H1 (cell line): ENCODE measurements around the gene ACSL6. TPM values are rescaled to one million over a fixed set of nuclear protein-coding genes. Genes with fewer than 3 reads are reported as not detected.

ENCODE experiments used
- CTCF ChIA-PET: fragments of 300-600 bp; sonication (Branson Sonifier 250); formaldehyde crosslinking; loops from one replicate; lab custom pipeline; 2021; ENCODE audit not compliant: partially characterized antibody; lab: Charles Lee
- POLR2A ChIA-PET: fragments of 300-600 bp; sonication (Branson Sonifier 250); formaldehyde crosslinking; loops from one replicate; lab custom pipeline; 2021; ENCODE audit warnings: inconsistent platforms; ENCODE audit not compliant: partially characterized antibody; lab: Charles Lee
- DNase-seq, 2 experiments: peaks; one replicate each; pipeline versions ENCODE4 v3.0.0 to v3.0.0-alpha.2; 2010 to 2022; ENCODE audit warnings: low spot score in 2 of 2, low read depth in 1 of 2, mixed read lengths in 1 of 2
- FAIRE-seq: peaks from 2 replicates; lab custom pipeline; 2011; peaks lifted over from hg19 to GRCh38; lab: Jason Lieb, UNC
- H2AFZ ChIP-seq: 2 replicates; pipeline ENCODE4 v1.8.1; 2012; ENCODE audit warnings: low read length, inconsistent platforms
- H2AK5ac ChIP-seq: 2 replicates; pipeline ENCODE4 v1.6.1; 2013; ENCODE audit warnings: low read depth, low read length
- H2BK120ac ChIP-seq: replicated peaks from 2 replicates; pipeline ENCODE3; 2013; ENCODE audit warnings: low read depth, low read length, inconsistent platforms
- H2BK12ac ChIP-seq: 2 replicates; pipeline ENCODE4 v1.6.1; 2013; ENCODE audit warnings: low read depth, low read length
- H2BK15ac ChIP-seq: 2 replicates; pipeline ENCODE4 v1.6.1; 2013; ENCODE audit warnings: low read length
- H2BK20ac ChIP-seq: 2 replicates; pipeline ENCODE4 v1.6.1; 2013; ENCODE audit warnings: low read length
- H2BK5ac ChIP-seq: 2 replicates; pipeline ENCODE4 v1.6.1; 2013; ENCODE audit warnings: low read depth, low read length
- H3K14ac ChIP-seq: 2 replicates; pipeline ENCODE4 v1.6.1; 2013; ENCODE audit warnings: inconsistent platforms; ENCODE audit not compliant: insufficient read length
- H3K18ac ChIP-seq: 2 replicates; pipeline ENCODE4 v1.6.1; 2013; ENCODE audit warnings: low read length; ENCODE audit errors: extremely low read depth
- H3K23ac ChIP-seq: 2 replicates; pipeline ENCODE4 v1.6.1; 2013; ENCODE audit warnings: inconsistent platforms; ENCODE audit not compliant: insufficient read length
- H3K23me2 ChIP-seq: 2 replicates; pipeline ENCODE4 v1.6.1; 2013; ENCODE audit warnings: low read depth, low read length
- H3K27ac ChIP-seq: 2 replicates; pipeline ENCODE4 v1.6.1; 2011; ENCODE audit warnings: low read depth, low read length, inconsistent platforms
- H3K27me3 ChIP-seq, 4 experiments: replicated peaks in 1 of 4; 1 replicate in 1 of 4; 2 replicates in 3 of 4; pipeline versions ENCODE4 v1.6.1 to v1.8.1; 2011 to 2013; ENCODE audit warnings: low read length in 3 of 4, mild to moderate bottlenecking in 3 of 4, inconsistent platforms in 2 of 4, mixed read lengths in 2 of 4, moderate library complexity in 1 of 4; ENCODE audit not compliant: control insufficient read depth in 3 of 4, insufficient read depth in 3 of 4; ENCODE audit errors: extremely low read depth in 1 of 4
- H3K36me3 ChIP-seq, 4 experiments: 2 replicates each; pipeline versions ENCODE4 v1.6.1 to v1.8.1; 2011 to 2013; ENCODE audit warnings: mild to moderate bottlenecking in 4 of 4, low read length in 3 of 4, moderate library complexity in 2 of 4, control low read depth in 1 of 4, inconsistent platforms in 1 of 4; ENCODE audit not compliant: insufficient read depth in 4 of 4, control insufficient read depth in 2 of 4
- H3K4ac ChIP-seq: replicated peaks from 2 replicates; pipeline ENCODE3; 2013; ENCODE audit warnings: low read length, low read depth, mixed read lengths, inconsistent platforms; ENCODE audit not compliant: insufficient read length
- H3K4me1 ChIP-seq, 4 experiments: replicated peaks in 1 of 4; 1 replicate in 1 of 4; 2 replicates in 3 of 4; pipeline versions ENCODE4 v1.6.1 to v1.8.1; 2011 to 2013; ENCODE audit warnings: low read length in 3 of 4, inconsistent platforms in 2 of 4, mixed read lengths in 1 of 4; ENCODE audit not compliant: insufficient read depth in 4 of 4, control insufficient read depth in 3 of 4
- H3K4me2 ChIP-seq, 2 experiments: 2 replicates each; pipeline versions ENCODE4 v1.6.1 to v1.8.1; 2011 to 2013; ENCODE audit warnings: low read depth in 2 of 2, low read length in 2 of 2, control low read depth in 1 of 2, inconsistent platforms in 1 of 2, mild to moderate bottlenecking in 1 of 2; ENCODE audit not compliant: insufficient read depth in 1 of 2
- H3K4me3 ChIP-seq, 4 experiments: fragments of 200-600, 300-600 bp in 1 of 4; sonication (generic), shearing (Covaris generic), sonication (Bioruptor Twin) in 1 of 4; 2 replicates each; pipeline versions ENCODE4 v1.5.1 to v1.8.1; 2011 to 2016; ENCODE audit warnings: low read length in 4 of 4, low read depth in 3 of 4, control low read depth in 2 of 4, inconsistent platforms in 2 of 4, mild to moderate bottlenecking in 2 of 4, mixed read lengths in 1 of 4, moderate library complexity in 1 of 4; ENCODE audit not compliant: insufficient read depth in 2 of 4; ENCODE audit errors: extremely low read depth in 1 of 4
- H3K56ac ChIP-seq: replicated peaks from 2 replicates; pipeline ENCODE3; 2013; ENCODE audit warnings: low read depth, mild to moderate bottlenecking, mixed read lengths, low read length, inconsistent platforms; ENCODE audit not compliant: insufficient read length
- H3K79me1 ChIP-seq: 2 replicates; pipeline ENCODE4 v1.6.1; 2013; ENCODE audit warnings: low read depth, low read length, control low read depth
- H3K79me2 ChIP-seq, 2 experiments: 2 replicates each; pipeline versions ENCODE4 v1.6.1 to v1.8.1; 2012 to 2013; ENCODE audit warnings: low read length in 2 of 2, mild to moderate bottlenecking in 2 of 2, inconsistent platforms in 1 of 2; ENCODE audit not compliant: insufficient read depth in 2 of 2, control insufficient read depth in 1 of 2
- H3K9ac ChIP-seq, 4 experiments: replicated peaks in 1 of 4; 1 replicate in 1 of 4; 2 replicates in 3 of 4; pipeline versions ENCODE4 v1.6.1 to v1.8.1; 2011 to 2013; ENCODE audit warnings: low read depth in 3 of 4, low read length in 3 of 4, control low read depth in 2 of 4, mild to moderate bottlenecking in 2 of 4, moderate library complexity in 2 of 4, inconsistent platforms in 1 of 4; ENCODE audit errors: extremely low read depth in 1 of 4
- H3K9me3 ChIP-seq, 2 experiments: 2 replicates each; pipeline versions ENCODE4 v1.6.1 to v1.8.1; 2012 to 2013; ENCODE audit warnings: mild to moderate bottlenecking in 2 of 2, moderate library complexity in 2 of 2, control low read depth in 1 of 2, inconsistent platforms in 1 of 2, low read depth in 1 of 2, low read length in 1 of 2, mixed read lengths in 1 of 2; ENCODE audit not compliant: insufficient read depth in 2 of 2
- H4K20me1 ChIP-seq, 2 experiments: replicated peaks in 1 of 2; 2 replicates each; pipeline versions ENCODE3 to v1.8.1; 2011 to 2013; ENCODE audit warnings: inconsistent platforms in 2 of 2, low read length in 2 of 2, mild to moderate bottlenecking in 1 of 2; ENCODE audit not compliant: insufficient read depth in 2 of 2, control insufficient read depth in 1 of 2
- H4K5ac ChIP-seq: 2 replicates; pipeline ENCODE4 v1.6.1; 2013; ENCODE audit warnings: low read length, low read depth, mixed read lengths, inconsistent platforms; ENCODE audit not compliant: insufficient read length
- H4K8ac ChIP-seq: 2 replicates; pipeline ENCODE4 v1.8.0; 2013; ENCODE audit warnings: mild to moderate bottlenecking, moderate library complexity, low read length, inconsistent platforms; ENCODE audit not compliant: insufficient read depth; ENCODE audit errors: extremely low read depth
- H4K91ac ChIP-seq: replicated peaks from 2 replicates; pipeline ENCODE3; 2013; ENCODE audit warnings: low read length, mixed read lengths, inconsistent platforms; ENCODE audit not compliant: insufficient read length
- ASH2L ChIP-seq: fragments of 200-600, 300-600 bp; sonication (generic); IDR thresholded peaks from one replicate; pipeline ENCODE4 v1.7.1; 2017; ENCODE audit warnings: low read length
- EZH2 ChIP-seq: fragments of 200-600 bp; sonication (generic); IDR thresholded peaks from 2 replicates; pipeline ENCODE4 v1.7.1; 2012; ENCODE audit warnings: low read depth, mild to moderate bottlenecking, moderate library complexity, low read length, inconsistent platforms; ENCODE audit not compliant: severe bottlenecking
- GABPA ChIP-seq: IDR thresholded peaks from 2 replicates; pipeline ENCODE4 v1.6.1; 2011; ENCODE audit warnings: mild to moderate bottlenecking, low read length, moderate library complexity, borderline replicate concordance; ENCODE audit not compliant: insufficient read depth
- JUN ChIP-seq: IDR thresholded peaks from 2 replicates; pipeline ENCODE4 v1.6.1; 2011; ENCODE audit warnings: low read depth, mild to moderate bottlenecking, improper control_type of control experiment, low read length
- PHF8 ChIP-seq: fragments of 200-600 bp; sonication (generic); conservative IDR thresholded peaks from 2 replicates; pipeline ENCODE4 v1.7.1; 2012; ENCODE audit warnings: low read depth, mild to moderate bottlenecking, inconsistent platforms, low read length, moderate library complexity
- POU5F1 ChIP-seq: IDR thresholded peaks from 2 replicates; pipeline ENCODE4 v1.6.1; 2011; ENCODE audit warnings: low read depth, mild to moderate bottlenecking, low read length, moderate library complexity
- SRF ChIP-seq: IDR thresholded peaks from 2 replicates; pipeline ENCODE4 v1.6.1; 2011; ENCODE audit warnings: mild to moderate bottlenecking, low read depth, low read length, moderate library complexity
- SUZ12 ChIP-seq: fragments of 200-600 bp; sonication (generic); IDR thresholded peaks from 2 replicates; pipeline ENCODE4 v1.6.1; 2012; ENCODE audit warnings: mild to moderate bottlenecking, inconsistent platforms, low read length, moderate library complexity, mixed read lengths
- YY1 ChIP-seq: IDR thresholded peaks from 2 replicates; pipeline ENCODE4 v1.6.1; 2011; ENCODE audit warnings: low read depth, mild to moderate bottlenecking, low read length
- WGBS, 2 experiments: shearing (Covaris generic) in 1 of 2; methylation state at CpG; one replicate each; pipeline versions ENCODE4 v1.1.6 to v1.1.7; 2013 to 2015; ENCODE audit warnings: low lambda C conversion rate in 2 of 2, mixed read lengths in 2 of 2, inconsistent platforms in 1 of 2, low coverage in 1 of 2, missing lambda C conversion rate in 1 of 2; ENCODE audit not compliant: insufficient replicate concordance in 2 of 2, insufficient coverage in 1 of 2, insufficient read length in 1 of 2; ENCODE audit errors: extremely low coverage in 1 of 2, missing lambda C conversion rate in 1 of 2; 5-methylcytosine and 5-hydroxymethylcytosine counted together
- polyA plus RNA-seq, 7 experiments: library from polyadenylated mRNA; depleted of rRNA in 3 of 7; stranded (reverse) in 5 of 7; unstranded in 2 of 7; fragments of >200 nt in 5 of 7; fragments of 200-250 nt in 2 of 7; gene quantifications; 1 replicate in 5 of 7; 2 replicates in 1 of 7; 4 replicates in 1 of 7; pipeline versions ENCODE4 v1.2.1 to v1.2.3, GENCODE V29; 2011 to 2013; ENCODE audit warnings: missing spikeins in 2 of 7, mixed read lengths in 2 of 7
- total RNA-seq: library from RNA; stranded (reverse); fragmentation: NEBNext Ultra II Directional; extraction: Animal tissue kit (Norgen Biotek cat#: 25700); gene quantifications from 2 replicates; pipeline ENCODE4 v1.2.1, GENCODE V29; 2021
- TF ChIP-seq, protein P1 (sequence below): IDR thresholded peaks from 2 replicates; pipeline ENCODE4 v1.6.1; 2011; ENCODE audit warnings: low read depth, mild to moderate bottlenecking, low read length; ENCODE audit not compliant: insufficient read depth

Gene ACSL6
- total and polyA plus RNA-seq, 2 of the 8 experiments (the other 6 are each of a cell fraction or from before 2014, with no cell fraction given), result 2.3 to 2.4 TPM

DNA sequence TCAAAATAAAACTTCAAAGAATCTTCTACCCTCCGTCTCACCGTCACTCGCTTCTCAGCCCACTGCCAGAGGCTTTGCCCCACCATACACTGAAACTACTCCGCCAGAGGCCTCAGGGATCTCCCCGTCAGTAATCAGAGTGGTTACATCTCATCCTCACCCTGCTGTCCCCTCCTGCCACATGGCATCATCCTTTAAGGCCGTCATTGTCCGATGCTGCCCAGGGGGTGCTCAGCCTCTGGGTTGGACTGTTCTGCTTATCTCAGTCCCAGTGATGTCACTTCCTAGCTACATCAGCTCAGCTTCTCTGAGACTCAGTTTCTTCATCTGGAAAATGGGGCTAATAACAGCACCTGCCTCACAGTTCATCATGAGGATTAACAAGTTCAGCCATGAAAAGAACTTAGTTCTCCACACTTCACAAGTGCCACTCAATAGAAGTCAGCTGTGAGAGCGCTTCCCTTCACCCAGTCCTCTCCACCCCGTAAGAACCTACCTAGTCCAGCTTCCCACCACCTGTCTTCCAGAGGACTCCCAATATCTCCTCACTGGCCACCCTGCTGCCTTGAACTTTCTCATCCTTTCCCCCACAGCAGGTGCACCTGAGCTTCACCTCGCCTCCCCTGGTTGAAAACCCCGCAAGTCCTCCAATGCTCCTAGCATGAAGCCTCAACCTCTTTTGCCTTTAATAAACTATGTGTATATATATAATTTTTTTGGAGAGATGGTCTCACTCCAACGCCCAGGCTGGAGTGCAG lies 46.2 kb upstream of the ACSL6 start:
- H2BK20ac ChIP-seq, result no peak overlapping the region
- H3K27me3 ChIP-seq, result no peaks in the 10 kb centered on the region
- no peak overlapping the region for H2AFZ ChIP-seq
- POLR2A ChIA-PET, result no interaction called here
- no peak for FAIRE-seq
- H3K14ac ChIP-seq, result no peak overlapping the region
- WGBS, 2 experiments, result 96% methylated on average over 12 of the region's 12 CpGs; no CpG with 5 or more reads in 1 of the 2 experiments
- no peaks in the 10 kb centered on the region for H3K79me1 ChIP-seq
- no peak overlapping the region for H3K4me2 ChIP-seq
- no peak overlapping the region for H3K9ac ChIP-seq
- H3K27ac ChIP-seq, result no peak overlapping the region
- no peak overlapping the region for H3K18ac ChIP-seq
- peak in 1 of 2 experiments; percentile 30 for DNase-seq
- no peak overlapping the region for H4K8ac ChIP-seq
- H3K9me3 ChIP-seq, result no peaks in the 10 kb centered on the region
- no peaks in the 10 kb centered on the region for H3K79me2 ChIP-seq
- H3K36me3 ChIP-seq, result no peaks in the 10 kb centered on the region
- H2BK120ac ChIP-seq, result no peak overlapping the region
- H3K23me2 ChIP-seq, result no peaks in the 10 kb centered on the region
- no peak for TF ChIP-seq PHF8
- TF ChIP-seq EZH2, result no peak
- TF ChIP-seq GABPA, result no peak
- no peak for TF ChIP-seq ASH2L
- TF ChIP-seq SRF, result no peak
- no peak for TF ChIP-seq YY1
- no peak for TF ChIP-seq SUZ12
- no peak for TF ChIP-seq JUN
- TF ChIP-seq POU5F1, result no peak
- TF ChIP-seq, protein P1, sequence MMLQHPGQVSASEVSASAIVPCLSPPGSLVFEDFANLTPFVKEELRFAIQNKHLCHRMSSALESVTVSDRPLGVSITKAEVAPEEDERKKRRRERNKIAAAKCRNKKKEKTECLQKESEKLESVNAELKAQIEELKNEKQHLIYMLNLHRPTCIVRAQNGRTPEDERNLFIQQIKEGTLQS, result no peak
- no peaks in the 10 kb centered on the region for H4K20me1 ChIP-seq
- no peak overlapping the region for H3K4ac ChIP-seq
- H2BK15ac ChIP-seq, result no peak overlapping the region
- no peak overlapping the region for H3K4me3 ChIP-seq
- H3K56ac ChIP-seq, result no peak overlapping the region
- H2AK5ac ChIP-seq, result no peak overlapping the region
- H3K23ac ChIP-seq, result no peak overlapping the region
- no peak overlapping the region for H2BK12ac ChIP-seq
- no peak overlapping the region for H2BK5ac ChIP-seq
- CTCF ChIA-PET, result interaction anchor here (1.0 to 1.3 kb wide), 3 partner anchors 50 to 468 kb away, joined by 3 to 7 read pairs (median 3); partner anchors contain the start of gene P4HA2
- H3K4me1 ChIP-seq, result no peaks in the 10 kb centered on the region; a peak in 1 of 7 replicates
- H4K5ac ChIP-seq, result no peak overlapping the region
- no peak overlapping the region for H4K91ac ChIP-seq
